CD14-positive monocyte (primary cell): ENCODE measurements around the gene IGF2R. TPM values are rescaled to one million over a fixed set of nuclear protein-coding genes. Genes with fewer than 3 reads are reported as not detected.

ENCODE experiments used
- DNase-seq, 3 donors: peaks; one replicate each; pipeline ENCODE4 v3.0.0-alpha.2; 2011 to 2022
- H2AFZ ChIP-seq: 2 replicates; pipeline ENCODE4 v1.6.0; 2012; ENCODE audit warnings: mild to moderate bottlenecking, low read depth, low read length, inconsistent platforms; ENCODE audit not compliant: insufficient read depth, poor library complexity, severe bottlenecking
- H3K27ac ChIP-seq, 2 donors: 1 replicate in 1 of 2; 2 replicates in 1 of 2; pipeline ENCODE4 v1.5.1; 2012 to 2013; ENCODE audit warnings: low read length in 2 of 2, control low read depth in 1 of 2, inconsistent platforms in 1 of 2, low read depth in 1 of 2, mild to moderate bottlenecking in 1 of 2
- H3K27me3 ChIP-seq, 2 donors: one replicate each; pipeline versions ENCODE4 v1.6.0 to v1.6.1; 2011 to 2013; ENCODE audit warnings: low read length in 2 of 2; ENCODE audit not compliant: control insufficient read depth in 2 of 2, insufficient read depth in 2 of 2
- H3K36me3 ChIP-seq, 2 donors: replicated peaks in 1 of 2; 1 replicate in 1 of 2; 2 replicates in 1 of 2; pipeline versions ENCODE4 v1.5.1 to v1.6.1; 2012 to 2013; ENCODE audit warnings: low read length in 2 of 2, control low read depth in 1 of 2, inconsistent platforms in 1 of 2, mild to moderate bottlenecking in 1 of 2; ENCODE audit not compliant: insufficient read depth in 2 of 2, control insufficient read depth in 1 of 2
- H3K4me1 ChIP-seq, 2 donors: 1 replicate in 1 of 2; 2 replicates in 1 of 2; pipeline versions ENCODE4 v1.5.1 to v1.6.1; 2012 to 2013; ENCODE audit warnings: low read length in 2 of 2, control low read depth in 1 of 2, inconsistent platforms in 1 of 2, mild to moderate bottlenecking in 1 of 2, moderate library complexity in 1 of 2; ENCODE audit not compliant: insufficient read depth in 2 of 2, control insufficient read depth in 1 of 2
- H3K4me2 ChIP-seq: replicated peaks from 2 replicates; pipeline ENCODE3; 2012; ENCODE audit warnings: low read length, moderate library complexity, mild to moderate bottlenecking; ENCODE audit not compliant: poor library complexity, severe bottlenecking; ENCODE audit errors: extremely low read depth
- H3K4me3 ChIP-seq, 3 experiments: fragments of 200-600 bp in 1 of 3; sonication (generic) in 1 of 3; replicated peaks in 1 of 3; 1 replicate in 2 of 3; 2 replicates in 1 of 3; pipeline ENCODE4 v1.5.1; 2011 to 2013; ENCODE audit warnings: low read length in 3 of 3, mild to moderate bottlenecking in 3 of 3, control low read depth in 2 of 3, low read depth in 2 of 3, inconsistent platforms in 1 of 3, moderate library complexity in 1 of 3
- H3K79me2 ChIP-seq: 2 replicates; pipeline ENCODE4 v1.6.0; 2012; ENCODE audit warnings: mild to moderate bottlenecking, control low read depth, inconsistent platforms, low read length, moderate library complexity; ENCODE audit not compliant: insufficient read depth
- H3K9ac ChIP-seq: 2 replicates; pipeline ENCODE4 v1.6.0; 2017; ENCODE audit warnings: low read length, mild to moderate bottlenecking; ENCODE audit not compliant: insufficient read depth, poor library complexity, severe bottlenecking
- H3K9me3 ChIP-seq, 2 donors: replicated peaks in 1 of 2; 1 replicate in 1 of 2; 2 replicates in 1 of 2; pipeline versions ENCODE4 v1.5.1 to v1.6.1; 2012 to 2013; ENCODE audit warnings: low read length in 2 of 2, control low read depth in 1 of 2; ENCODE audit not compliant: control insufficient read depth in 1 of 2, insufficient read depth in 1 of 2
- H4K20me1 ChIP-seq: 2 replicates; pipeline ENCODE4 v1.6.0; 2012; ENCODE audit warnings: mild to moderate bottlenecking, low read length, control low read depth, moderate library complexity; ENCODE audit not compliant: insufficient read depth
- H3K27ac Mint-ChIP-seq, 7 donors: one replicate each; pipeline ENCODE4 v1.8.0; 2020; ENCODE audit warnings: mild to moderate bottlenecking in 7 of 7, mixed read lengths in 7 of 7, moderate library complexity in 6 of 7, inconsistent platforms in 2 of 7
- H3K27me3 Mint-ChIP-seq, 3 donors: one replicate each; pipeline ENCODE4 v1.8.0; 2021 to 2022; ENCODE audit warnings: low read depth in 3 of 3, mild to moderate bottlenecking in 3 of 3, mixed read lengths in 3 of 3, moderate library complexity in 3 of 3, inconsistent platforms in 1 of 3
- H3K36me3 Mint-ChIP-seq, 2 donors: one replicate each; pipeline ENCODE4 v1.8.0; 2020; ENCODE audit warnings: mixed read lengths in 2 of 2, inconsistent platforms in 1 of 2, mild to moderate bottlenecking in 1 of 2
- H3K4me1 Mint-ChIP-seq: one replicate; pipeline ENCODE4 v1.8.0; 2020; ENCODE audit warnings: mild to moderate bottlenecking, mixed read lengths
- H3K4me3 Mint-ChIP-seq, 2 donors: one replicate each; pipeline ENCODE4 v1.8.0; 2020; ENCODE audit warnings: mild to moderate bottlenecking in 2 of 2, mixed read lengths in 2 of 2, moderate library complexity in 1 of 2
- H3K9me3 Mint-ChIP-seq, 7 donors: one replicate each; pipeline ENCODE4 v1.8.0; 2020 to 2022; ENCODE audit warnings: mixed read lengths in 7 of 7, mild to moderate bottlenecking in 6 of 7, moderate library complexity in 6 of 7, inconsistent platforms in 2 of 7
- CTCF ChIP-seq: fragments of 200-600 bp; IDR thresholded peaks from one replicate; pipeline ENCODE4 v1.8.0; 2022; ENCODE audit warnings: antibody characterized with exemption, mild to moderate bottlenecking
- WGBS: methylation state at CpG from one replicate; pipeline ENCODE4 v1.1.5; 2013; ENCODE audit warnings: missing lambda C conversion rate; ENCODE audit not compliant: insufficient coverage; 5-methylcytosine and 5-hydroxymethylcytosine counted together
- intact Hi-C, 2 donors: fragments of 100-400 bp; cut with micrococcal nuclease; formaldehyde crosslinking; loops; one replicate each; pipeline versions ENCODE4 v1.15.0 to v1.15.1; 2023
- polyA plus RNA-seq, 3 donors: library from polyadenylated mRNA; depleted of rRNA in 1 of 3; unstranded in 2 of 3; stranded (reverse) in 1 of 3; fragments of 300-500 nt in 2 of 3; fragments of >200 nt in 1 of 3; fragmentation: Illumina TruSeq in 2 of 3; gene quantifications; 1 replicate in 2 of 3; 2 replicates in 1 of 3; pipeline ENCODE4 v1.2.3, GENCODE V29; 2012 to 2021

IGF2R gene
- polyA plus RNA-seq, 3 donors: 6.9 to 44.8 (median 8.2) TPM

GRCh38 chr6:160013987-160014868, 45.3 kb downstream of the IGF2R start:
- peaks cover 100% of the 10 kb centered on the region for H4K20me1 ChIP-seq
- no peaks in the 10 kb centered on the region for H3K4me1 ChIP-seq
- no peak overlapping the region for H3K4me3 Mint-ChIP-seq
- H3K27me3 ChIP-seq: no peaks in the 10 kb centered on the region
- H3K9ac ChIP-seq: no peak overlapping the region
- H3K4me2 ChIP-seq: no peak overlapping the region
- intact Hi-C loops: no loop called here
- peaks cover 55 to 75% of the 10 kb centered on the region in 2 donors for H3K36me3 ChIP-seq
- H3K36me3 Mint-ChIP-seq: peaks cover 86 to 91% of the 10 kb centered on the region in 2 donors
- no peak overlapping the region for H3K27ac ChIP-seq
- H3K9me3 ChIP-seq: peaks cover 8% of the 10 kb centered on the region in 2 donors
- H3K79me2 ChIP-seq: no peaks in the 10 kb centered on the region
- no peak overlapping the region for H3K27ac Mint-ChIP-seq
- peaks cover 10% of the 10 kb centered on the region for H3K4me1 Mint-ChIP-seq
- no peak for DNase-seq
- no peak overlapping the region for H2AFZ ChIP-seq
- peaks cover 6 to 23% (median 11%) of the 10 kb centered on the region in 7 donors for H3K9me3 Mint-ChIP-seq
- TF ChIP-seq CTCF: no peak
- H3K4me3 ChIP-seq: no peak overlapping the region
- WGBS: no CpG with 5 or more reads among the region's 4 CpGs
- peaks cover 2 to 7% (median 6%) of the 10 kb centered on the region in 3 donors for H3K27me3 Mint-ChIP-seq

GRCh38 chr6:160014869-160015182, 45.9 kb downstream of the IGF2R start:
- intact Hi-C loops: no loop called here
- Histone ChIP-seq H3K4me1 (no peaks in the 10 kb centered on the region), H3K27ac (no peak overlapping the region), H2AFZ (no peak overlapping the region), H3K9me3 (peaks cover 8% of the 10 kb centered on the region in 2 donors), H3K27me3 (no peaks in the 10 kb centered on the region), H3K9ac (no peak overlapping the region), H3K79me2 (no peaks in the 10 kb centered on the region), H4K20me1 (peaks cover 100% of the 10 kb centered on the region), H3K4me2 (no peak overlapping the region), H3K4me3 (no peak overlapping the region), H3K36me3 (peaks cover 53 to 69% of the 10 kb centered on the region in 2 donors)
- peaks cover 4 to 7% (median 6%) of the 10 kb centered on the region in 3 donors for H3K27me3 Mint-ChIP-seq
- H3K27ac Mint-ChIP-seq: no peak overlapping the region
- H3K4me3 Mint-ChIP-seq: no peak overlapping the region
- peaks cover 10% of the 10 kb centered on the region for H3K4me1 Mint-ChIP-seq
- H3K9me3 Mint-ChIP-seq: peaks cover 6 to 23% (median 12%) of the 10 kb centered on the region in 7 donors
- WGBS: 89% methylated on average over 1 of the region's 2 CpGs
- no peak for DNase-seq
- peaks cover 81 to 85% of the 10 kb centered on the region in 2 donors for H3K36me3 Mint-ChIP-seq
- TF ChIP-seq CTCF: no peak
